Stimulated activated CD4-positive, alpha-beta T cell treated with anti-CD3 and anti-CD28 coated beads, TNF-alpha, amount 100 ng/mL, for 1 hour (primary cell): ENCODE measurements around the gene VDAC1.
"Not testable (repeated sequence)": the region's sequence is repeated elsewhere in the genome, so short reads cannot be mapped to it uniquely, and the experiment has no call there.

ENCODE experiments used
- DNase-seq, 3 donors: peaks; one replicate each; pipeline ENCODE4 v3.0.0-alpha.2; 2020; ENCODE audit warnings: low read depth in 3 of 3, low spot score in 1 of 3

Gene VDAC1

DNA sequence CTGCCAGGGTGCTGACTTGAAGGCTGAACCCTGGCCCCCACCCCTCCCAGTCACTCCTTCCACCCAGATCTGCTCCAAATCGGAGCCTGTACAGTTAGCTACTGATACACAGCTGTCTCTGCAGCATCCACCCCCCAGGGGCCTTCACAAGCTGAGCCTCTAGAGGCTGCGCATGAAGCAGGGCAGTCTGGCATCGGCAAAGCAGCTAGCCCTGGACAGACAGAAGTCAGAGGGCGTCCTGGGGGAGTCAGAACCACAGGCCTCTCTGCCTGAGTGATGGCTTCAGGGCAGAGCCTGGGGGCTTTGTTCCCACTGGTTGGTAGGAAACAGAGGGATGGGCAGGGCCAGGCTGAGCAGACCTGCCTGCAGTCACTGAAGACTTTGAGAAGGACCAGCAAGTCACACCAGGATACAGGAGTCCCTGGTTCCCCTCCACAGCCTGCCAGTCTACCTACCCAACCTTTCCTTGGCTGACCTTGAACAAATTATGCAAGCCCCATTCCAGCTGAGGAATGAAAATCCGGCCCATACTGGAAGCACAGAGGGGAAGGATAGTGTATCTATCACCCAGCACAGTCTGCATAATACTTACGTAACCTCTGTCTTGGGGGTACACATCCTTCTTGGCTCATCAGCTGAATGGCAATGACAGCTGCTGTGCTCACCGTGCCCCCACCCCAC lies 8.8 kb downstream of the VDAC1 start:
- DNase-seq: no peak

DNA sequence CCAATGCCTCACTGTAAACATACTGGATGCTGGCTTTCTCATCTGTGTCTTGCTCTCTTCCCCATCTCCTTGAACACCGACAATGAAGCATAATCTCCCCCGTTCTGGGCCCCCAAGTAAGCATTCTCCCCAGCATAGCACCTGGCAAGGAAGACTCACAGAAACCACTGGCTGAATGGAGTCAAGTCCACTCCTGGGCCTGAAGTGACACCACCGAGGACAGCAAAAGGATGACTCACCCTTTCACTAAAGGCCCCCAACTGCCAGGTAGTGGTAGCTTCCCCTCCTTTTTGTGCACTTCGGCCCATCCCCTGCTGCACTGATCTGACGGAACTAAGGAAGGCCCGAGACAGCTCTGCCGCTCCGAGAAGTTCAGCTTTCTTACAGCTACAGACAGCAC lies 9.4 kb downstream of the VDAC1 start:
- no peak for DNase-seq

DNA sequence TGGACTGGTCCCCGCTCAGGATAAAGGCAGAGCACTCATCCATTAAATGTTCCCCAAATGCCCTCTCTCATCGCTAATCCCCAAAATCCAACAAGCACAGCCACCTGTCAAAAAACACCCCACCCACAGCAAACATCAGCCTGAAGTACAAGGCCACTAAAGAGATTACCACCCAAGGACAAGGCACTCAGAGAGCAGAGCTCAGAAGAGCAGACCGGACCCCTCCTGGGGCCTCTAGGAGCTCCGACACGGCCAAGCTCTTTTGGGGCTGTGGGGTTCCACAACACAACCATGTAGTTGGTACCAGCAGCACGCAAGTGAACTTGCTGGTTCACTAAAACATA lies 9.8 kb downstream of the VDAC1 start:
- no peak for DNase-seq

DNA sequence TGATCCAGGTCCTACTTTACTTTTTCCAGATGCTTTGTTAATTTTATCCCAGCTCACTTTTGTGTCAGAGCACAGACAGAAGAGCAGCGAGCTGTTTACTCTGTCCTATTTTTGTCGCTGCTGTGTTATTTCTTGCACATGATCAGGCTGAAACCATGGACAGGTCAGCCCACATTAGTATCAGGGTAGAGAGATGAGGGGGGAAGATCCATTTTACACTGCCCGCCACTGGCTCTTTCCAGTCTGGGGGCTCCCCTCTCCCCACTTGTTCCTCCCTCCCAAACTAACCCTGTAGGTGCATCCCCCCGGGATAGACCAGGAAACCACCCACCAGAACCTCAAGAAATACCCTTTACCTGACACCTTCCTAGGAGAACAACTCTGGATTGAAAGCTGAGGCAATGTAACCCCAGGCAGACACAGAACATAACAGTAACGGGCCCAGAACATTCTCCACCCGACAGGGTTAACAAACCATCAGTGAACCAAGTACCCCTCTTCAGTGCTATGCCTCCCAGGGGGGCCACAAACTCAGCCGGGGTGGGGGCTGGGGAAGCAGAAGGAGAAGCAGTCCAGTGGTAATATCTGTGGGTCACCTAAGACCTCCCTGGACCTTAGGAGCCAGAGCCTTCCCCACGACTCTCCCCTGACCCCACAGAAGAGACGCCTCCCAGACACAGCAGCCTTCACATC lies 10.3 kb downstream of the VDAC1 start:
- no peak for DNase-seq

DNA sequence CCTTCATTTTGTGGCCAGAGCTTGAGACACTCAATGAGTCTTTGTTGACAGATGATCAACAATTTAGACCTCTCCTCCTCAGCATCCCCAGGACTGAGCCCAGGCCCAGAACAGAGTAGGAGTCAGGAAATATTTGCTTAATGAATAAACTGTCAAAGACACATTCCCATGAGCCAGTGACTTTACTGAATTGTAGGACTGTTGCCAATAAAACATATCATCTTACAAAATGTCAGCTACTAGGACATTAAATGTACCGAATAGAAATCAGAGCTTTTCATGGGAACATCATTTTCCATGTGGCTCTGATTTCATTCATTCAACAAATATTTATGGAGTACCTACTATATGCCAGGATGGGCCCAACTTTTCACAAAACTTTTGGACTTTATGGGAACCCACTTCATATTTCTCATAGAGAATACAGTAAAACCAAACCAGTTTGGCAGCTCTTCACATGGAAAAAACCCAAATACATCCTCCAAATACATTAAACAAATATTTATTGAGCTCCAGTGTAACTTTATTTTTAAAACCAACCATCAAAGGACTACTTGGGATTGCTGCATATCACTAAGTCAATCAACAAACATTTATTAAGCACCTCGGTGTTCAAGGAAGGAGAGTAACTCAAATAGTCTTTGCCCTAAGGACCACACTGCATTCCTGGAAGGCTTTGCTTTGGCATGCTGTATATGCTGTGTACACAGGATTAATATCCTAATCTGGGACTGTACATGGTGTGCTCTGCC lies 11.4 kb downstream of the VDAC1 start:
- DNase-seq: no peak

DNA sequence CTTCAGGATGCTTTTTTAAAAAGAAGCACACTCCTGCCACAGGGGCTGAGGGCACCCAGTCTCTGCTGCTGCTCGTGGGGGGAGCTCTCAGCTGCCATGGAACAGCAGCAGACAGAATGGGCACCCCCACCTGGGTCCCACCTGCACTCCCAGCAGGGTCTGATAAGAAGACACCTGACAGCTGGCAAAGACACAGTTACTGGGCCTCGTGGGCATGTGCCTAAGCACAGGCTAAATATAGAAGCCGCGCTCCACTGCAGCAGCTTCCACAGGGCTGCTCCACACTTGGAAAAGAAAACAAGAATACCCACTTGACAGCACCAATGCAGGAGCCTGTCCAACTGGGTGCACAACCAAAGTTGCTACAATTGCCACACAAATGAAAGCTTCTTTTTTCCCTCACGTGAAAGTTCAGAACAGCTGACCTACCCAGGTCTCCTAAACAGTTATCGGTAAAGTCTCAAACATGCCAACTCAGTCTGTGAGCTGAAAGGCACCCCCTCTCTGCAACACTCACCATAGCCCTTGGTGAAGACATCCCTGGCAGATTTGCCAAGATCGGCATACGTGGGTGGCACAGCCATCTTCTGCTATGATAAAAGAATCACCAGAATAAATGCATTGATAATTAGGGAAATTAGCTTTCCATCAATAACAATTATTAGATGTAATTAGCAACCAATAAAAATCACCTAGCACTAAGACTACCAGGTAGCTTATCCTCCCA lies 12.2 kb downstream of the VDAC1 start:
- DNase-seq: no peak

DNA sequence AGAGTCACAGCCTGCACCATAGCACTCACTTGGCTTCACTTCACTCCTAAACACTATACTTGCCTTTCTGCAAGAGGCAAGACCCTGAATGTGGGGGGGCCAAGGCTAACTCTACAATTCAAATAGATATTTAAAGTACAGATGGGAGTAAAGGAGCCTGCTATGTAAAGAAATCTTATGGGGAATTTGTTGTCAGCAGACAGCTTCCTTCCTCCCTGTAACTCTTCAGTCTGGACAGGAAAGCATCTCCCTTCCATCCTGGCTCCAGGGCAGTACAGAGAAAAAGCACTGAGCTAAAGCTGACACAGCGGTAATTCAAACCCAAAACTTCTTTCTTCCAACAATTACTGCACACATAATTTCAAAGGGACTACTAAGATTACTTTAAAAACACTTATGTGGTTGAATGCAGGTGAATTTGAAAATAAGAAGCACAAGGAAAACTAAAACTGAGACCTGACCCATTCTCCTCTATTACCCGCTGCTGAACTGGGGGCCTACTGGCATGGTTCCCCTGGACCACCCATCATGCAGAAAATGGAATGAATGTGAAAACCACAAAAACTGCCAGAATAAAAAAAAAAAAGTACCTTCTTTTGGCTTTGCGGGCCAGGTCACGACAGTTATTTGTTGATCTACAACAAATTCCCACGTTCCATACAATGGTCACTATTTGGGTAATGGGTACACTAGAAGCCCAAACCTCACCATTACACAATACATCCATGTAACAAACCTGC lies 13.4 kb downstream of the VDAC1 start:
- no peak for DNase-seq

DNA sequence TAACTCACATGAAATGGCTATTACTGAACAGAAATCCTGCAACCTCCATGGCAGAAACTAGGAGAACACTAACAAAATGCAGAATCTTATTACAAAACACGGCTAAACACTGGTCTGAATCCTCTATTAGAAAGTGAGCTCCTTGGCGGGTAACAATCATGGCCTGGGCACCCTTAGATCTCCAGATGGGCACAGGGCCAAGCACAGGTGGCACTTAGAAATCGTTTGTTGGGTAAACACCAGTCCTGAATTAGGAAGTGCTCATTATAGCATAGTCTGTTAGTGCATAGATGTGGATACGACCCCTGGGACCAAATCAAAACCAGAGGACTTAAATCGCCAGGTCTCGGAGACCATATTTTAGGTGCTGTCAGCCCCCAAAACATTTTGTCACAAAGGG lies 14.4 kb downstream of the VDAC1 start:
- no peak for DNase-seq

DNA sequence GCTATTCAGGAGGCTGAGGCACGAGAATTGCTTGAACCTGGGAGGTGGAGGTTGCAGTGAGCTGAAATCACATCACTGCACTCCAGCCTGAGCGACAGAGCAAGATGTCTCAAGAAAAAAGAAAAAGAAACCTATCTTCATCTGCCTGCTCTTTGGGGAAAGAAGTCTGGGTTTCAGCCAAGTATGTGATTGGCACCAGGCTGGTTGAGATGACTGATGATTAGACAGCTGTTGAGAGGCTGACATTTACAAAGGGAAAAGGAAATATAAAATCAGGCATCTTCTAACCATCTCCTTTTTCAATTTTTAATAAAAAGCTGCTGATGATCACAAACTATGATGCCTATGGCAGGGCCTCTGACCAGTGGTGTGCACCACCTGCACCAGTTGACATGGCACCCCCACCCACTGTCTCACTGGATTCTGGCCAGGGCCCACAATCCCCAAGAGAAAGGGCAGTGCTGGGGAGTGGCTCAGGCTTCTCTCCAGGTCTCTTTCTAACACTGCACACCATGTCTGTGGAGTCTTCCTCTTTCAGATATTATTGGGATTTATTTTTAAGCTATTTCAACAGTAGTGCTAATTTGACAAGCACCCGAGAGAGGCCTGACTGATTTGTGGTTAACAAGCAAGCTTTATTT lies 19.1 kb downstream of the VDAC1 start:
- no peak for DNase-seq

DNA sequence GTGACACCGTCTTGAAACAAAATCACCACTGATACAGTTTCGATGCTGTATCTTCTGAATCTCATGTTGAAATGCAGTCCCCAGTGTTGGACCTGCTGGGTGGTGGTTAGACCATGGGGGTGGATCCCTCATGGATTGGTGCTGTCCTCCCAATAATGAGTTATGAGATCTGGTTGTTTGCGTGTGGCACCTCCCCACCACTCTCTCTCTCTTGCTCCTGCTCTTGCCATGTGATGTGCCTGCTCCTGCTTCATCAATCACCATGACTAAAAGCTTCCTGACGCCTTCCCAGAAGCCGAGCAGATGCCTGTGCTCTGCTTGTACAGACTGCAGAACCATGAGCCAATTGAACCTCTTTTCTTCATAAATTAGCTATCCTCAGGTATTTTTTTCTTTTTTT lies 21.1 kb downstream of the VDAC1 start:
- DNase-seq: no peak

DNA sequence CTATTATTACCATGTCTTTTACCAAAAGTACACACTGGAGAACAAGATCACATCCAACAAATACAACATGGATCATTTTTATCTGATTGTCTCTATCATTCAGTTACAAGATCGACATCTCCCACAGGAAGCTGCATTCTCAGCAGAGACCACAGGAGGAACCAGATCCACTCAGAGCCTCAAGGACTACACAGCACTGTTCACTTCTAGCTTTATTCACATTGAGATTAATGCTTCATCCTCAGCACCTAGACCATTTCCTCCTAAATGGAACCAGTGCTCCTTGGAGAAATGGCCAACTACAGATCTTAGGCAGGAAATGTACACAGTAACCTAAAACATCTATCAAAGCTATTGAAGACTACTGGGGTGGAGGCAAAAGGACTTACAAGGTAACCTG lies 23.1 kb downstream of the VDAC1 start:
- DNase-seq: no peak

DNA sequence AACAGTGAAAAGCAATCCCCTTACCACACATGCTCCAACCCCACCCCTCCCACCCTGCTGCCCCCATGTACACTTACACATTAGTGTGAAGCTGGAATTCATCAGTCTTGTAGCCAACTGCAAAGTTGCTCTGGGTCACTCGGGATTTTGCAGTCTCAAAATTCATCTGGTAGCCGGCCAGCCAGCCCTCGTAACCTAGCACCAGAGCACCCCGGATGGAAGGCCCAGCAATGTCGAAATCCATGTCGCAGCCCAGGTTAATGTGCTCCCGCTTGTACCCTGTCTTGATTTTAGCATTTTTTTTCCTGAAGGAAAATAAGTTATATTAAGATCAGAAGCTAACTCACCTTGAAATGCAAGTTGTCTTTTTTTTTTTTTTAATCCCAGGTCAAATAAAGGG lies 24.1 kb downstream of the VDAC1 start:
- no peak for DNase-seq

DNA sequence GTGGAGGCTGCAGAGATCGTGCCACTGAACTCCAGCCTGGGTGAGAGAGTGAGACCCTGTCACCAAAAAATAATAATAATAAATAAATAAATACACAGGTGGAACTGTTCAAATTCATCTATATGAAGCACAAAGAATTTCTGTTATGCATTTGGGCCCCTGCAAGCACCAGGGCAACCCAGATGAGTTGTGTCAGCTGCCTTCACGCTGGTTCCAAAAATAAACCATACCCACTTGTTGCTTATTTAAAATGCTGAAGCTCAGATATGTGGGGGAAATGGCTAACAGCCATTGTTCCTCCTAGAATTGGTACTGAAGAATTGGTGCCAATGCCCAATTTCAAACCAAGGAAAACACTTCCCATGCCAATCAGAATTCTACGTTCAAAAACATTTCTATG lies 25.8 kb downstream of the VDAC1 start:
- no peak for DNase-seq

DNA sequence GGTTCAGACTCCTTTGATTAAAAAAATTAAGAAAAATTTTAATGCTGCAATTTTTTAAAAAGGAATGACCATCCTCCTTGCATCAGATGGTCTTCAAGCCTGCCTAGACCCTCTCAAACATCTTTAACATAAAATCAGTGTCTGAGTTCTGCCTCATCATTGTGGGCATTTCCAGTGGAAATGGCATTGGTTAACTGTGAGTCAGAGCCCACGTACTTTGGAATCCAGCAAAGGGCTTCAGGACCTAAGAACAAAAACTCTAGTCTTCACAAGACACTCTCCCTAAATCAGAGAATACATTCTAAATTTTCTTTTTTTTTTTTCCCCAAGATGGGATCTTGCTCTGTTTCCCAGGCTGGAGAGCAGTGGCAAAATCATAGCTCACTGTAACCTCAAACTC lies 26.9 kb downstream of the VDAC1 start:
- DNase-seq: no peak

DNA sequence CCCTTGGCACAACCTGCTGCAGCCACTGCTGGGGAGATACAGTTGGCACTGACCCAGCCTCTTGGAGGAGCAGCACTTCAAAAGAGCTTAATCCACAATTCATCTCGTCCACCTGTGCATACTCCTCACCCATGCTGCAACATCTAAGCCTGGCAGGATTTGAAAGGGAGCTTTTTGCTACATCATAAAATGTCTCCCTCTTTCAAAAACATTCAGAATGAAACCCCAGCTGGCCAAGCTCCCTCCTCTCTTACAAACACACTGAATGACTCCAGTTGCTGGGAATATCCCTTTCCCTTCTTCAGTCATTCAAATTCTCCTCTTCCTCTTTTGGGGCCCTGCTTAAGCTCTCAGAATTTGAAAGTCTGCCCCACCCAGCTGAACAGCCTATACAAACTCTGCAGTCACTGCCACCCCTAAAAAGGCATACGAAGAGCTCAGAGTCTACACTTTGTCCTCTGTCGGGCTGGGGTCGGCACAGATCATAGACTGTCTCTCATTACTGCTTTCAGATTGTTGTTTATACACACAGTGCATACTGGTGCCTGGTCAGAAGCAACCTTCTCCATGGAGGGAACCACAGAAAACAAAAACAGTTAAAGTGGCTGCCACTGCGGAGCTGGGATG lies 27.5 kb downstream of the VDAC1 start:
- no peak for DNase-seq

DNA sequence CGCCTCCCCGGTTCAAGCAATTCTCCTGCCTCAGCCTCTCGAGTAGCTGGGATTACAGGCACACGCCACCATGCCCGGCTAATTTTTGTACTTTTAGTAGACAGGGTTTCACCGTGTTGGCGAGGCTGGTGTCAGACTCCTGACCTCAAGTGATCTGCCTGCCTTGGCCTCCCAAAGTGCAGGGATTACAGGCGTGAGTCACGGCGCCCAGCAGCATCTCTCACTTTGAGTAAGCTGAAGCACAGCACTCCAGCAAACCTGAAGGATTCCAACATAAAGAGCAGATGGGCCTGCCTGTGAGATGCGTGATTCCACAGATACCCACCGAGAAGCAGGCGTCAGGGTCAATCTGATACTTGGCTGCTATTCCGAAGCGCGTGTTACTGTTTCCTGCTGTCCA lies 29.2 kb downstream of the VDAC1 start:
- not testable (repeated sequence) for DNase-seq

DNA sequence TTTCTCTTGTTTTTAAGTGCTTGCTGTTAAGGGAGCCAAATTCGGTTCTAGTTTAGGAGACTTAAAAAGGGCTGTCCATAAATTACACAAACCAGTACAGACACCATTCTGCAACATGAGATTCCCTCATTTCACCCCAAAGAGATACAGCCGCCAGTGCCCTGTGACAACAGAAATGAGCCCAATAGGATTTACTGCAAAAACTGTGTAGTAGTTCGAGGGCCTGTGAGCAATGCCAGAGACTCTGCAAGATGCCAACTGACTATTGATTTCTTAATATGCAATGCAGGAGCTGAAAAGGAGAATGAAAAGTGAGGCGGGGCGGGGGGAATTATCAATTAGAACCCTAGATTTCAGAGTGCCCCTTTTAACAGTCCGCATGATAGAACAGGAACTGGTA lies 30.6 kb downstream of the VDAC1 start:
- no peak for DNase-seq

DNA sequence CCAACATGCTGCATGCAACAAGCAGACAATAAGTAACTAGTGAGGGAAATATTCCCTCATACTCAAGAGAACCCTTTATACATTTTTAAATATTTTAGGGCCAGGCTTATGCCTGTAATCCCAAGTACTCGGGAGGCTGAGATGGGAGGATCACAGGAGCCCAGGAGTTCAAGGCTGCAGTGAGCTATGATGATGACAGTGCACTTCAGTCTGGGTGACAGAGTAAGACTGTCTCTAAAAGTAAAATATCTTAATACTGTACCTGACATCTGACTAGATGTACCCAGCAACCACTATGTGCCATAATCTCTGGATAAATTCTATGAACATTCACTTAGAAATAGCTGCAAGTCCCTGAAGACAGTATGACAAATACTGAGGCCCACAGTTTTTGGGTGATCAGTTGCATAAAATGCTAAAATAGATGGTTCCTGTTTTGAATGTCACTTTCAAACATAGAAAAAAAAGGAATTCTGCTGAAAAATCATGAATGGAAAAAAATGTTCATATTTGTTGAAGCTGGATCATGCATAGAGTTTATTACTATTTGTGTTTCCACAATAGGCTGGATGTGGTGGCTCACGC lies 34.4 kb downstream of the VDAC1 start:
- DNase-seq: no peak

DNA sequence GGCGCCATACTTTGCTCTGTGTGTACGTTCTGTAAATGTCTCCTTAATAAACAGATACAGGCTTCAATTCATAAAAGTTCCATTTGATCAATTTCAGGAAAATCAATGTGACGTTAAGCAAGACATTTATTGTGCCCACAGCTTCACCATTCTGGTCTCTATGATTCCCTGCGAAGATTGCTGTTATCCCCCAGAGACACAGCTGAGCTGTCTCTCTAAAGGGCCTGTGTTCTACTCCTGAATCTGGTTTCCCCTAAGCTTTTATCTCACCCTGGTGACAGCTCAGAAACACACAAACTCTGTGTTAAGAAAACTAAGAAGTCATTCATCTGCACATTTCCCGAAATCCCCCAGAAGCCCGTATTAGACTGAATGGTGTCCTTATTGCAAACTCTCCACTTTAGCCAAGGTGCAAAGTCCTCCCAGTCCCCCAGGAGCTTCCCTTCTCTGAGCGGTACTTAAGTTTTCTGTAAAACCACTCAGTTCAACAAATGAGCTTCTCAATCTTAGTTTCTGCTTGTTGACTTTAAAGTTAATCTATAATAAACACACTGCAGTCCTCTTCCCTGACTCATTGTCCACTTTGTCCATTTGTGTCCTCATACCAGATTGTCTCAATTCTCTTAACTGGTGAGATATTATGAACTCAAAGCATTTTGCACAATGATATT lies 35.0 kb downstream of the VDAC1 start:
- DNase-seq: no peak
